K562 (cell line): Measurements from ENCODE around the gene PDCD1LG2. TPM values are rescaled to one million over a fixed set of nuclear protein-coding genes. Genes with fewer than 3 reads are reported as not detected.

Source experiments
- CBFA2T2 ChIP-seq: fragments of 450-650 bp; conservative IDR thresholded peaks from 2 replicates; pipeline ENCODE4 v1.6.1; 2017; ENCODE audit warnings: mild to moderate bottlenecking
- GATA2 ChIP-seq: sonication (generic); formaldehyde crosslinking; IDR thresholded peaks from 2 replicates; pipeline ENCODE4 v1.4.0; 2020; ENCODE audit warnings: mild to moderate bottlenecking, missing genetic modification reagents
- NCOA1 ChIP-seq: fragments of 450-650 bp; IDR thresholded peaks from 2 replicates; pipeline ENCODE4 v1.6.1; 2016; ENCODE audit warnings: low read depth
- ZKSCAN1 ChIP-seq: fragments of 150-350 bp; IDR thresholded peaks from 2 replicates; pipeline ENCODE4 v1.6.1; 2016; ENCODE audit warnings: low read depth, low read length
- ZNF668 ChIP-seq: fragments of 250-450 bp; sonication (Bioruptor Pico); IDR thresholded peaks from 2 replicates; pipeline ENCODE4 v1.8.0; 2022; ENCODE audit warnings: mild to moderate bottlenecking, inconsistent platforms
- polyA plus RNA-seq, 8 experiments: library from polyadenylated mRNA; depleted of rRNA in 4 of 8; stranded (reverse) in 5 of 8; unstranded in 3 of 8; fragments of >200 nt; fragmentation: Nextera tagmentation in 2 of 8; fragmentation: Illumina TruSeq in 1 of 8; extraction: Ambion mirVana in 2 of 8; extraction: Trizol in 1 of 8; gene quantifications; 2 replicates each; pipeline versions ENCODE4 v1.2.1 to v1.2.3, GENCODE V29; 2011 to 2014; ENCODE audit warnings: inconsistent platforms in 1 of 8, missing spikeins in 1 of 8
- total RNA-seq, 7 experiments: library from RNA; depleted of rRNA in 6 of 7; stranded (reverse); fragments of >200 nt in 6 of 7; fragmentation: Illumina TruSeq in 2 of 7; extraction: Trizol in 2 of 7; gene quantifications; 2 replicates each; pipeline versions ENCODE4 v1.2.1 to v1.2.3, GENCODE V29; 2011 to 2021; ENCODE audit warnings: low replicate concordance in 1 of 7
- TF ChIP-seq, protein P1 (sequence below): sonication (generic); formaldehyde crosslinking; IDR thresholded peaks from 2 replicates; pipeline ENCODE4 v1.8.0; 2022; ENCODE audit warnings: missing genetic modification reagents, mild to moderate bottlenecking, borderline replicate concordance
- TF ChIP-seq, protein P2 (sequence below): fragments of 450-650 bp; IDR thresholded peaks from 2 replicates; pipeline ENCODE4 v1.6.1; 2016; ENCODE audit warnings: low read depth

The PDCD1LG2 gene
- total and polyA plus RNA-seq, 9 of the 15 experiments (the other 6 are each of a cell fraction or from before 2014, with no cell fraction given) = not detected

DNA sequence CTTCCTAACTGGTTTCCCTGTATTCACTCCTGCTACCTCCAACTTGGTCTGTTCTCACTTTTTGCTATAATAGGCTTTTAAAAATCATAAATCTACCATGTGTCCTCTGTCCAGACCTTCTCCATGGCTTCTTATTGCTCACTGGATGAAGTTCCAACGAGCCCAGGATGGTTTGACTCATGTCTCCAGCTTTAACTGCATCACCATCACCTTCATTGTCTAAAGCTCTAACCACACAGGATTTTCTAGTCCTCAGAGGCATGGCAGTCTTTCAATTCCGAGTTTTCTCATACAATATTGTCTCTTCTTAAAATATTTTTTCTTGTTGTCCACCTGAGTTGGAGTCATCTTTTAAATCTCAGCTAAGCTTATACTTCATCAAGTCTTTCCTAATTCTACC lies 49.3 kb downstream of the PDCD1LG2 start (continued):
- TF ChIP-seq, protein P1, sequence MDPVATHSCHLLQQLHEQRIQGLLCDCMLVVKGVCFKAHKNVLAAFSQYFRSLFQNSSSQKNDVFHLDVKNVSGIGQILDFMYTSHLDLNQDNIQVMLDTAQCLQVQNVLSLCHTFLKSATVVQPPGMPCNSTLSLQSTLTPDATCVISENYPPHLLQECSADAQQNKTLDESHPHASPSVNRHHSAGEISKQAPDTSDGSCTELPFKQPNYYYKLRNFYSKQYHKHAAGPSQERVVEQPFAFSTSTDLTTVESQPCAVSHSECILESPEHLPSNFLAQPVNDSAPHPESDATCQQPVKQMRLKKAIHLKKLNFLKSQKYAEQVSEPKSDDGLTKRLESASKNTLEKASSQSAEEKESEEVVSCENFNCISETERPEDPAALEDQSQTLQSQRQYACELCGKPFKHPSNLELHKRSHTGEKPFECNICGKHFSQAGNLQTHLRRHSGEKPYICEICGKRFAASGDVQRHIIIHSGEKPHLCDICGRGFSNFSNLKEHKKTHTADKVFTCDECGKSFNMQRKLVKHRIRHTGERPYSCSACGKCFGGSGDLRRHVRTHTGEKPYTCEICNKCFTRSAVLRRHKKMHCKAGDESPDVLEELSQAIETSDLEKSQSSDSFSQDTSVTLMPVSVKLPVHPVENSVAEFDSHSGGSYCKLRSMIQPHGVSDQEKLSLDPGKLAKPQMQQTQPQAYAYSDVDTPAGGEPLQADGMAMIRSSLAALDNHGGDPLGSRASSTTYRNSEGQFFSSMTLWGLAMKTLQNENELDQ = no peak
- TF ChIP-seq GATA2 (CRISPR knock-in tag) (no peak), CBFA2T2 (no peak), NCOA1 (no peak), ZKSCAN1 (no peak), ZNF668 (CRISPR knock-in tag) (no peak)
- TF ChIP-seq, protein P2, sequence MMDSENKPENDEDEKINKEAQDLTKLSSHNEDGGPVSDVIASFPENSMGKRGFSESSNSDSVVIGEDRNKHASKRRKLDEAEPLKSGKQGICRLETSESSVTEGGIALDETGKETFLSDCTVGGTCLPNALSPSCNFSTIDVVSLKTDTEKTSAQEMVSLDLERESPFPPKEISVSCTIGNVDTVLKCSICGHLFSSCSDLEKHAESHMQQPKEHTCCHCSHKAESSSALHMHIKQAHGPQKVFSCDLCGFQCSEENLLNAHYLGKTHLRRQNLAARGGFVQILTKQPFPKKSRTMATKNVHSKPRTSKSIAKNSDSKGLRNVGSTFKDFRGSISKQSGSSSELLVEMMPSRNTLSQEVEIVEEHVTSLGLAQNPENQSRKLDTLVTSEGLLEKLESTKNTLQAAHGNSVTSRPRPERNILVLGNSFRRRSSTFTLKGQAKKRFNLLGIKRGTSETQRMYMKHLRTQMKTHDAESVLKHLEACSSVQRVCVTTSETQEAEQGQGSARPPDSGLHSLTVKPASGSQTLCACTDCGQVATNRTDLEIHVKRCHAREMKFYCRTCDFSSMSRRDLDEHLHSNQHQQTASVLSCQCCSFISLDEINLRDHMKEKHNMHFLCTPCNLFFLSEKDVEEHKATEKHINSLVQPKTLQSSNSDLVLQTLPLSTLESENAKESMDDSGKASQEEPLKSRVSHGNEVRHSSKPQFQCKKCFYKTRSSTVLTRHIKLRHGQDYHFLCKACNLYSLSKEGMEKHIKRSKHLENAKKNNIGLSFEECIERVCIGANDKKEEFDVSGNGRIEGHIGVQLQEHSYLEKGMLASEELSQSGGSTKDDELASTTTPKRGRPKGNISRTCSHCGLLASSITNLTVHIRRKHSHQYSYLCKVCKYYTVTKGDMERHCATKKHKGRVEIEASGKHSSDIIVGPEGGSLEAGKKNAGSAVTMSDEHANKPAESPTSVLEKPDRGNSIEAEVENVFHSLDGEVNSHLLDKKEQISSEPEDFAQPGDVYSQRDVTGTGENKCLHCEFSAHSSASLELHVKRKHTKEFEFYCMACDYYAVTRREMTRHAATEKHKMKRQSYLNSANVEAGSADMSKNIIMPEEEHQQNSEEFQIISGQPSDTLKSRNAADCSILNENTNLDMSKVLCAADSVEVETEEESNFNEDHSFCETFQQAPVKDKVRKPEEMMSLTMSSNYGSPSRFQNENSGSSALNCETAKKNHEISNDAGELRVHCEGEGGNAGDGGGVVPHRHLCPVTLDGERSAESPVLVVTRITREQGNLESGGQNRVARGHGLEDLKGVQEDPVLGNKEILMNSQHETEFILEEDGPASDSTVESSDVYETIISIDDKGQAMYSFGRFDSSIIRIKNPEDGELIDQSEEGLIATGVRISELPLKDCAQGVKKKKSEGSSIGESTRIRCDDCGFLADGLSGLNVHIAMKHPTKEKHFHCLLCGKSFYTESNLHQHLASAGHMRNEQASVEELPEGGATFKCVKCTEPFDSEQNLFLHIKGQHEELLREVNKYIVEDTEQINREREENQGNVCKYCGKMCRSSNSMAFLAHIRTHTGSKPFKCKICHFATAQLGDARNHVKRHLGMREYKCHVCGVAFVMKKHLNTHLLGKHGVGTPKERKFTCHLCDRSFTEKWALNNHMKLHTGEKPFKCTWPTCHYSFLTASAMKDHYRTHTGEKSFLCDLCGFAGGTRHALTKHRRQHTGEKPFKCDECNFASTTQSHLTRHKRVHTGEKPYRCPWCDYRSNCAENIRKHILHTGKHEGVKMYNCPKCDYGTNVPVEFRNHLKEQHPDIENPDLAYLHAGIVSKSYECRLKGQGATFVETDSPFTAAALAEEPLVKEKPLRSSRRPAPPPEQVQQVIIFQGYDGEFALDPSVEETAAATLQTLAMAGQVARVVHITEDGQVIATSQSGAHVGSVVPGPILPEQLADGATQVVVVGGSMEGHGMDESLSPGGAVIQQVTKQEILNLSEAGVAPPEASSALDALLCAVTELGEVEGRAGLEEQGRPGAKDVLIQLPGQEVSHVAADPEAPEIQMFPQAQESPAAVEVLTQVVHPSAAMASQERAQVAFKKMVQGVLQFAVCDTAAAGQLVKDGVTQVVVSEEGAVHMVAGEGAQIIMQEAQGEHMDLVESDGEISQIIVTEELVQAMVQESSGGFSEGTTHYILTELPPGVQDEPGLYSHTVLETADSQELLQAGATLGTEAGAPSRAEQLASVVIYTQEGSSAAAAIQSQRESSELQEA = no peak
- TF ChIP-seq, all 486 proteins: peak for 0
